PC-3 (cell line): Measurements from ENCODE around the gene CD3E. TPM values are rescaled to one million over a fixed set of nuclear protein-coding genes. Genes with fewer than 3 reads are reported as not detected.
A peak's percentile ranks its signal among the peaks of the same experiment; 100 is the strongest.

Source experiments
- ATAC-seq: fragments of 200-7000 bp; cut with Tn5 transposase; 2 replicates; pipeline ENCODE4 v1.9.1; 2020; ENCODE audit warnings: mild to moderate bottlenecking, moderate library complexity
- BruUV-seq: library from RNA; stranded (reverse); fragments of 400-500 nt; replicated peaks from 2 replicates; lab custom pipeline; 2021; lab: Mats Ljungman, UMichigan
- CTCF ChIA-PET: fragments of 300-600 bp; sonication (Branson Sonifier 250); formaldehyde crosslinking; loops from one replicate; lab custom pipeline; 2022; ENCODE audit warnings: antibody characterized with exemption; lab: Charles Lee
- POLR2A ChIA-PET: fragments of 300-600 bp; sonication (Branson Sonifier 250); formaldehyde crosslinking; loops from one replicate; lab custom pipeline; 2022; ENCODE audit warnings: antibody characterized with exemption; ENCODE audit not compliant: unreplicated experiment; lab: Charles Lee
- DNase-seq: peaks from one replicate; pipeline ENCODE4 v3.0.0-alpha.2; 2015
- H2AFZ ChIP-seq: fragments of 300-600 bp; sonication (generic); 2 replicates; pipeline ENCODE4 v1.6.0; 2016; ENCODE audit warnings: antibody characterized with exemption, low read length
- H3F3A ChIP-seq: fragments of 300-600 bp; sonication (generic); one replicate; pipeline ENCODE4 v1.6.0; 2017; ENCODE audit warnings: antibody characterized with exemption, low read length, control low read depth, mild to moderate bottlenecking; ENCODE audit not compliant: unreplicated experiment
- H3K27ac ChIP-seq: fragments of 300-600 bp; sonication (generic); 2 replicates; pipeline ENCODE4 v1.5.1; 2016; ENCODE audit warnings: mild to moderate bottlenecking, low read length
- H3K27me3 ChIP-seq: fragments of 300-600 bp; sonication (generic); 2 replicates; pipeline ENCODE4 v1.6.1; 2016; ENCODE audit warnings: low read length, mixed read lengths
- H3K36me3 ChIP-seq: fragments of 300-600 bp; sonication (generic); 2 replicates; pipeline ENCODE4 v1.6.1; 2016; ENCODE audit warnings: low read depth, mixed run types, low read length, mixed read lengths
- H3K4me1 ChIP-seq: fragments of 300-600 bp; sonication (generic); 2 replicates; pipeline ENCODE4 v1.5.1; 2016; ENCODE audit warnings: low read length; ENCODE audit not compliant: insufficient read depth
- H3K4me2 ChIP-seq: fragments of 300-600 bp; sonication (generic); 2 replicates; pipeline ENCODE4 v1.6.0; 2016; ENCODE audit warnings: low read length
- H3K4me3 ChIP-seq: fragments of 300-600 bp; sonication (generic); 2 replicates; pipeline ENCODE4 v1.5.1; 2016; ENCODE audit warnings: mild to moderate bottlenecking, low read length, mixed read lengths
- H3K79me2 ChIP-seq: fragments of 300-600 bp; sonication (generic); 2 replicates; pipeline ENCODE4 v1.6.1; 2017; ENCODE audit warnings: low read length, mixed read lengths
- H3K9ac ChIP-seq: fragments of 300-600 bp; sonication (generic); 2 replicates; pipeline ENCODE4 v1.6.0; 2016; ENCODE audit warnings: mild to moderate bottlenecking, low read length
- H3K9me2 ChIP-seq: fragments of 300-600 bp; sonication (generic); replicated peaks from 2 replicates; pipeline ENCODE4 v1.6.1; 2016; ENCODE audit warnings: mixed run types, low read length, mixed read lengths
- H3K9me3 ChIP-seq: fragments of 300-600 bp; sonication (generic); 2 replicates; pipeline ENCODE4 v1.6.1; 2016; ENCODE audit warnings: low read length, mixed read lengths
- H4K20me1 ChIP-seq: fragments of 300-600 bp; sonication (generic); 2 replicates; pipeline ENCODE4 v1.6.1; 2016; ENCODE audit warnings: low read length, mixed read lengths
- CTCF ChIP-seq: fragments of 300-600 bp; sonication (generic); conservative IDR thresholded peaks from 2 replicates; pipeline ENCODE4 v1.5.1; 2017; ENCODE audit warnings: antibody characterized with exemption, low read depth, mild to moderate bottlenecking, low read length
- EZH2 ChIP-seq: fragments of 300-600 bp; sonication (generic); IDR thresholded peaks from one replicate; pipeline ENCODE4 v1.6.1; 2017; ENCODE audit warnings: antibody characterized with exemption, mild to moderate bottlenecking, low read length; ENCODE audit not compliant: unreplicated experiment
- EZH2phosphoT487 ChIP-seq: fragments of 300-600 bp; sonication (generic); IDR thresholded peaks from 2 replicates; pipeline ENCODE4 v1.6.1; 2018; ENCODE audit warnings: mild to moderate bottlenecking, antibody characterized with exemption, low read length, borderline replicate concordance
- intact Hi-C: fragments of 100-400 bp; cut with micrococcal nuclease; formaldehyde crosslinking; loops from 2 replicates; pipeline ENCODE4 v1.9.0; 2023
- total RNA-seq: library from RNA; depleted of rRNA; stranded (reverse); fragments of >200 nt; gene quantifications from 2 replicates; pipeline ENCODE4 v1.2.3, GENCODE V29; 2014

The CD3E gene
- total RNA-seq, 1 experiment from 2014 or later: not detected

DNA sequence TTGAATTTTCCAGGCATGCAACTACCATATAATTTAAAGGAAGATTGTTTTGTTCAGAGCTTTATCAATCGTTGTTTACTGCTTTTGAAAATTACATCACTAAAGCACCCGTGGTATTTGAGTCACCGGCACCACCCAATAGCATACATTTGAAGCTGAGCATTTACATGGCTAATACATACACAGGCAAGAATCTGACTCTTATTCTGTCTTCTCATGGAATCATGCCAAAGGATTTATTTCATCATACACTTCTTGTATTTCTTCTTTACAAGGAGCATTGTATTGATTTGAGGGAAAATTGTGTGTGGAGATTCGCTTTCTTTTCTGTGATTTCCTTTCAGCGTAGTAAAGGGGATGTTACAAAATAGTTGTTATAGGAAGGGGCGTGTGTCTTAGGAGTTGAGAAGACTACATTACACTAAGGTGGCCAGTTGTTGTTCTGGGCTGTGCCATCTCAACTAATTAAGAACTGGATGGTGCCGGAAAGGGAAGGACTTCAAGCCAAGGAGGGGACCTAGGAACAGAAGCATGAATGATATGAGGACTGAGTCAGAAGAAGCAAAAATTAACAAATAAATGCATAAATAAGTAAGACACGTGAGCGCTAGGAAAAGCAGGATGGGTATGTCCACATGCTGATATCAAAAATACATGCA is 12.9 kb upstream of the CD3E start:
- H3K27ac ChIP-seq: no peak overlapping the region
- no TSS peak for BruUV-seq
- H2AFZ ChIP-seq: peak overlapping the region; percentile 56
- no peaks in the 10 kb centered on the region for H3K79me2 ChIP-seq
- H3K4me2 ChIP-seq: peak overlapping the region; percentile 76
- H4K20me1 ChIP-seq: no peaks in the 10 kb centered on the region
- no peaks in the 10 kb centered on the region for H3K36me3 ChIP-seq
- H3K9me3 ChIP-seq: no peaks in the 10 kb centered on the region
- peaks cover 28% of the 10 kb centered on the region for H3K4me1 ChIP-seq
- ChIA-PET POLR2A (no interaction called here), CTCF (interaction anchor here (0.5 to 1.4 kb wide), 5 partner anchors 14 to 96 kb away, joined by 3 to 33 read pairs (median 7); partner anchors contain the start of gene MPZL2)
- peak; percentile 50 for DNase-seq
- H3F3A ChIP-seq: no peaks in the 10 kb centered on the region
- peak; percentile 27 for ATAC-seq
- no peak overlapping the region for H3K9ac ChIP-seq
- no peaks in the 10 kb centered on the region for H3K9me2 ChIP-seq
- TF ChIP-seq CTCF: no peak
- intact Hi-C loops: loop anchor here (1.0 to 2.0 kb wide), 3 partner anchors 27 to 146 kb away; partner anchors contain the start of gene MPZL2
- peak overlapping the region; percentile 42; the same call in 1 of the 2 replicates for H3K4me3 ChIP-seq
- H3K27me3 ChIP-seq: no peaks in the 10 kb centered on the region

DNA sequence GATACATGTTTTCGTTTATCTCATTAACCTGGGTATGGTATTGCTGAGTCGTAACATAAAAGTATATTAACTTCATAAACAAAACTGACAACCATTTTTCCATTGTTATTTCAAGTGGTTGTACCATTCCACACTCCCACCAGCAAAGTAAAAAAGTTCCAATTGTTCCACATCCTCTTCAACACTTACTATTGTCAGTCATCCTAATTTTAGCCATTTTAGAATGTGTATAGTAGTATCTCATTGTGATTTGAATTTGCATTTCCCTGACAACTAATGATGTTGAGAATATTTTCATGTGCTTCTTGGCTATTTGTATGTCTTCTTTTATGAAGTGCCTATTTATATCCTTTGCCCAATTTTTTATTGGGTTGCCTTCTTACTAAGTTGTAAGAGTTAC is 10.5 kb upstream of the CD3E start:
- no peak overlapping the region for H3K27ac ChIP-seq
- H2AFZ ChIP-seq: no peak overlapping the region
- H3K9me2 ChIP-seq: no peaks in the 10 kb centered on the region
- TF ChIP-seq EZH2phosphoT487 (no peak), CTCF (no peak), EZH2 (no peak)
- ChIA-PET CTCF (interaction anchor here (0.5 kb wide), 1 partner anchor 24 kb away, joined by 4 read pairs; no protein-coding TSS in a partner anchor), POLR2A (no interaction called here)
- no peaks in the 10 kb centered on the region for H3F3A ChIP-seq
- H3K4me1 ChIP-seq: peaks cover 17% of the 10 kb centered on the region
- intact Hi-C loops: no loop called here
- DNase-seq (no peak), ATAC-seq (no peak)
- no peaks in the 10 kb centered on the region for H4K20me1 ChIP-seq
- H3K4me3 ChIP-seq: no peak overlapping the region
- H3K4me2 ChIP-seq: no peak overlapping the region
- H3K9me3 ChIP-seq: no peaks in the 10 kb centered on the region
- no peaks in the 10 kb centered on the region for H3K36me3 ChIP-seq
- H3K79me2 ChIP-seq: no peaks in the 10 kb centered on the region
- BruUV-seq: no TSS peak
- H3K9ac ChIP-seq: no peak overlapping the region
- H3K27me3 ChIP-seq: no peaks in the 10 kb centered on the region

DNA sequence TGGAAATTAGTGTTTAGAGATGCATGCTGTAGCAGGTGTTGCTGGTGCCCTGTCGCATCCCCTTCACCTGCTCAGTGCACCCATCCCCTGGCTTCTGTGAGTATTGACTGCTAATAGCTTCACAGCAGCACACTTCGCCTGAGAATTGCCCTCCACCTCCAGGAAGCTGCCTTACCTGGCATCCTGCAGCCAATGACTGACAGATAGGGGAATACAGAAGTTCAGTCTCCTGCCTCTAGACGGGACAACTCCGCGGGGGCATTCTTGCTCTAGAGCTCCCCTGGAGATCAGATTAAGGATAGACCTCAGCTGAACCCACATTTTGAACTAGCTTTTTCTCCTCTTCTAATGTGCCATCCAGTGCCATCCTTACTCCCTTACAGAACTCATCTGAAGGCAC is 9.3 kb upstream of the CD3E start:
- intact Hi-C loops: loop anchor here (1.0 to 5.0 kb wide), 2 partner anchors 58 to 192 kb away; no protein-coding TSS in a partner anchor
- H2AFZ ChIP-seq: no peak overlapping the region

More for the DNA sequence above, 9.3 kb upstream of the CD3E start:
- no peak overlapping the region for H3K4me2 ChIP-seq
- no peak overlapping the region for H3K9ac ChIP-seq
- peak; percentile 11; the same call in 1 of the 2 replicates for ATAC-seq
- no peaks in the 10 kb centered on the region for H4K20me1 ChIP-seq
- BruUV-seq: no TSS peak
- TF ChIP-seq EZH2phosphoT487 (no peak), EZH2 (no peak), CTCF (no peak)
- no peaks in the 10 kb centered on the region for H3F3A ChIP-seq
- no peaks in the 10 kb centered on the region for H3K36me3 ChIP-seq
- H3K9me3 ChIP-seq: no peaks in the 10 kb centered on the region
- no peaks in the 10 kb centered on the region for H3K9me2 ChIP-seq
- POLR2A ChIA-PET: no interaction called here
- DNase-seq: no peak
- H3K4me1 ChIP-seq: peaks cover 17% of the 10 kb centered on the region
- CTCF ChIA-PET: interaction anchor here (0.6 to 1.8 kb wide), 9 partner anchors 11 to 100 kb away, joined by 3 to 11 read pairs (median 3); no protein-coding TSS in a partner anchor
- H3K27me3 ChIP-seq: no peaks in the 10 kb centered on the region
- H3K79me2 ChIP-seq: no peaks in the 10 kb centered on the region
- H3K27ac ChIP-seq: no peak overlapping the region
- H3K4me3 ChIP-seq: no peak overlapping the region
